ENCODE results near the gene TRPM6. TPM values are rescaled to one million over a fixed set of nuclear protein-coding genes. Genes with fewer than 3 reads are reported as not detected.

TRPM6 gene
- polyA plus RNA-seq, 2 donors: 0.10 to 0.31 TPM

GRCh38 chr9:74735761-74736160, 152.0 kb downstream of the TRPM6 start:
- Histone ChIP-seq H3K36me3 (ENCODE audit: control insufficient read depth in 2 of 2, insufficient read depth in 2 of 2, low read length in 1 of 2) (no peaks in the 10 kb centered on the region), H3K27ac (ENCODE audit: low read depth in 2 of 2, low read length in 1 of 2) (no peak overlapping the region), H3K27me3 (ENCODE audit: control insufficient read depth in 1 of 2, insufficient read depth in 2 of 2, low read length in 2 of 2) (no peaks in the 10 kb centered on the region), H3K4me3 (ENCODE audit: low read depth in 1 of 2, low read length in 2 of 2) (no peak overlapping the region), H3K4me1 (ENCODE audit: control insufficient read depth in 2 of 2, insufficient read depth in 2 of 2, low read length in 1 of 2) (no peaks in the 10 kb centered on the region), H3K9me3 (ENCODE audit: control insufficient read depth in 2 of 2, insufficient read depth in 1 of 2, low read depth in 1 of 2, low read length in 1 of 2) (no peaks in the 10 kb centered on the region)
- WGBS, 2 donors: 75 to 76% methylated on average over 4 of the region's 4 CpGs

GRCh38 chr9:74729136-74729695, 158.5 kb downstream of the TRPM6 start:
- Histone ChIP-seq H3K4me3 (ENCODE audit: low read depth in 1 of 2, low read length in 2 of 2) (no peak overlapping the region), H3K4me1 (ENCODE audit: control insufficient read depth in 2 of 2, insufficient read depth in 2 of 2, low read length in 1 of 2) (no peaks in the 10 kb centered on the region), H3K27me3 (ENCODE audit: control insufficient read depth in 1 of 2, insufficient read depth in 2 of 2, low read length in 2 of 2) (no peaks in the 10 kb centered on the region), H3K9me3 (ENCODE audit: control insufficient read depth in 2 of 2, insufficient read depth in 1 of 2, low read depth in 1 of 2, low read length in 1 of 2) (no peaks in the 10 kb centered on the region), H3K27ac (ENCODE audit: low read depth in 2 of 2, low read length in 1 of 2) (no peak overlapping the region), H3K36me3 (ENCODE audit: control insufficient read depth in 2 of 2, insufficient read depth in 2 of 2, low read length in 1 of 2) (no peaks in the 10 kb centered on the region)
- WGBS, 2 donors: 27 to 41% methylated on average over 9 of the region's 9 CpGs

- H3K9me3 ChIP-seq (ENCODE audit: control insufficient read depth in 2 of 2, insufficient read depth in 1 of 2, low read depth in 1 of 2, low read length in 1 of 2): no peaks in the 10 kb centered on the region
- H3K27ac ChIP-seq (ENCODE audit: low read depth in 2 of 2, low read length in 1 of 2): no peak overlapping the region
- H3K4me3 ChIP-seq (ENCODE audit: low read depth in 1 of 2, low read length in 2 of 2): no peak overlapping the region
- no peaks in the 10 kb centered on the region for H3K36me3 ChIP-seq (ENCODE audit: control insufficient read depth in 2 of 2, insufficient read depth in 2 of 2, low read length in 1 of 2)
- WGBS, 2 donors: 82 to 83% methylated on average over 7 of the region's 7 CpGs
- H3K27me3 ChIP-seq (ENCODE audit: control insufficient read depth in 1 of 2, insufficient read depth in 2 of 2, low read length in 2 of 2): no peaks in the 10 kb centered on the region
- H3K4me1 ChIP-seq (ENCODE audit: control insufficient read depth in 2 of 2, insufficient read depth in 2 of 2, low read length in 1 of 2): no peaks in the 10 kb centered on the region
Measured at GRCh38 chr9:74728176-74728575, 159.5 kb downstream of the TRPM6 start.

- no peak overlapping the region for H3K27ac ChIP-seq (ENCODE audit: low read depth in 2 of 2, low read length in 1 of 2)
- no peaks in the 10 kb centered on the region for H3K9me3 ChIP-seq (ENCODE audit: control insufficient read depth in 2 of 2, insufficient read depth in 1 of 2, low read depth in 1 of 2, low read length in 1 of 2)
- no peak overlapping the region for H3K4me3 ChIP-seq (ENCODE audit: low read depth in 1 of 2, low read length in 2 of 2)
- no peaks in the 10 kb centered on the region for H3K36me3 ChIP-seq (ENCODE audit: control insufficient read depth in 2 of 2, insufficient read depth in 2 of 2, low read length in 1 of 2)
- 88 to 96% methylated on average over 3 of the region's 3 CpGs for WGBS, 2 donors
- no peaks in the 10 kb centered on the region for H3K4me1 ChIP-seq (ENCODE audit: control insufficient read depth in 2 of 2, insufficient read depth in 2 of 2, low read length in 1 of 2)
- H3K27me3 ChIP-seq (ENCODE audit: control insufficient read depth in 1 of 2, insufficient read depth in 2 of 2, low read length in 2 of 2): no peaks in the 10 kb centered on the region
Measured at GRCh38 chr9:74726581-74726980, 161.1 kb downstream of the TRPM6 start.

- 67 to 72% methylated on average over 5 of the region's 5 CpGs for WGBS, 2 donors
- H3K36me3 ChIP-seq (ENCODE audit: control insufficient read depth in 2 of 2, insufficient read depth in 2 of 2, low read length in 1 of 2): no peaks in the 10 kb centered on the region
- H3K4me1 ChIP-seq (ENCODE audit: control insufficient read depth in 2 of 2, insufficient read depth in 2 of 2, low read length in 1 of 2): no peaks in the 10 kb centered on the region
- H3K27me3 ChIP-seq (ENCODE audit: control insufficient read depth in 1 of 2, insufficient read depth in 2 of 2, low read length in 2 of 2): no peaks in the 10 kb centered on the region
- no peak overlapping the region for H3K27ac ChIP-seq (ENCODE audit: low read depth in 2 of 2, low read length in 1 of 2)
- no peaks in the 10 kb centered on the region for H3K9me3 ChIP-seq (ENCODE audit: control insufficient read depth in 2 of 2, insufficient read depth in 1 of 2, low read depth in 1 of 2, low read length in 1 of 2)
- no peak overlapping the region for H3K4me3 ChIP-seq (ENCODE audit: low read depth in 1 of 2, low read length in 2 of 2)
Measured at GRCh38 chr9:74724317-74724716, 163.4 kb downstream of the TRPM6 start.

- Histone ChIP-seq H3K4me1 (ENCODE audit: control insufficient read depth in 2 of 2, insufficient read depth in 2 of 2, low read length in 1 of 2) (no peaks in the 10 kb centered on the region), H3K27ac (ENCODE audit: low read depth in 2 of 2, low read length in 1 of 2) (no peak overlapping the region), H3K9me3 (ENCODE audit: control insufficient read depth in 2 of 2, insufficient read depth in 1 of 2, low read depth in 1 of 2, low read length in 1 of 2) (no peaks in the 10 kb centered on the region), H3K27me3 (ENCODE audit: control insufficient read depth in 1 of 2, insufficient read depth in 2 of 2, low read length in 2 of 2) (no peaks in the 10 kb centered on the region), H3K4me3 (ENCODE audit: low read depth in 1 of 2, low read length in 2 of 2) (no peak overlapping the region), H3K36me3 (ENCODE audit: control insufficient read depth in 2 of 2, insufficient read depth in 2 of 2, low read length in 1 of 2) (no peaks in the 10 kb centered on the region)
- WGBS, 2 donors: 56 to 58% methylated on average over 5 of the region's 5 CpGs
Measured at GRCh38 chr9:74721696-74722660, 165.7 kb downstream of the TRPM6 start.

GRCh38 chr9:74719306-74719705, 168.4 kb downstream of the TRPM6 start:
- no peak overlapping the region for H3K4me3 ChIP-seq (ENCODE audit: low read depth in 1 of 2, low read length in 2 of 2)

GRCh38 chr9:74718709-74719108, 169.0 kb downstream of the TRPM6 start:
- no peaks in the 10 kb centered on the region for H3K27me3 ChIP-seq (ENCODE audit: control insufficient read depth in 1 of 2, insufficient read depth in 2 of 2, low read length in 2 of 2)
- 92 to 93% methylated on average over 2 of the region's 2 CpGs for WGBS, 2 donors
- H3K9me3 ChIP-seq (ENCODE audit: control insufficient read depth in 2 of 2, insufficient read depth in 1 of 2, low read depth in 1 of 2, low read length in 1 of 2): no peaks in the 10 kb centered on the region
- H3K4me3 ChIP-seq (ENCODE audit: low read depth in 1 of 2, low read length in 2 of 2): no peak overlapping the region
- H3K4me1 ChIP-seq (ENCODE audit: control insufficient read depth in 2 of 2, insufficient read depth in 2 of 2, low read length in 1 of 2): no peaks in the 10 kb centered on the region
- no peak overlapping the region for H3K27ac ChIP-seq (ENCODE audit: low read depth in 2 of 2, low read length in 1 of 2)
- H3K36me3 ChIP-seq (ENCODE audit: control insufficient read depth in 2 of 2, insufficient read depth in 2 of 2, low read length in 1 of 2): no peaks in the 10 kb centered on the region

More at GRCh38 chr9:74719306-74719705, 168.4 kb downstream of the TRPM6 start:
- Histone ChIP-seq H3K27ac (ENCODE audit: low read depth in 2 of 2, low read length in 1 of 2) (no peak overlapping the region), H3K36me3 (ENCODE audit: control insufficient read depth in 2 of 2, insufficient read depth in 2 of 2, low read length in 1 of 2) (no peaks in the 10 kb centered on the region), H3K27me3 (ENCODE audit: control insufficient read depth in 1 of 2, insufficient read depth in 2 of 2, low read length in 2 of 2) (no peaks in the 10 kb centered on the region), H3K4me1 (ENCODE audit: control insufficient read depth in 2 of 2, insufficient read depth in 2 of 2, low read length in 1 of 2) (no peaks in the 10 kb centered on the region), H3K9me3 (ENCODE audit: control insufficient read depth in 2 of 2, insufficient read depth in 1 of 2, low read depth in 1 of 2, low read length in 1 of 2) (no peaks in the 10 kb centered on the region)
- WGBS, 2 donors: 74 to 78% methylated on average over 1 of the region's 1 CpG

GRCh38 chr9:74711341-74711740, 176.4 kb downstream of the TRPM6 start:
- Histone ChIP-seq H3K27me3 (ENCODE audit: control insufficient read depth in 1 of 2, insufficient read depth in 2 of 2, low read length in 2 of 2) (no peaks in the 10 kb centered on the region), H3K9me3 (ENCODE audit: control insufficient read depth in 2 of 2, insufficient read depth in 1 of 2, low read depth in 1 of 2, low read length in 1 of 2) (no peaks in the 10 kb centered on the region), H3K4me3 (ENCODE audit: low read depth in 1 of 2, low read length in 2 of 2) (no peak overlapping the region), H3K4me1 (ENCODE audit: control insufficient read depth in 2 of 2, insufficient read depth in 2 of 2, low read length in 1 of 2) (no peaks in the 10 kb centered on the region), H3K27ac (ENCODE audit: low read depth in 2 of 2, low read length in 1 of 2) (no peak overlapping the region), H3K36me3 (ENCODE audit: control insufficient read depth in 2 of 2, insufficient read depth in 2 of 2, low read length in 1 of 2) (no peaks in the 10 kb centered on the region)
- 54 to 63% methylated on average over 5 of the region's 5 CpGs for WGBS, 2 donors

Data from esophagus (tissue), 2 donors.